Fibroblast of villous mesenchyme (primary cell): Measurements from ENCODE around the gene GRIA2. TPM values are rescaled to one million over a fixed set of nuclear protein-coding genes. Genes with fewer than 3 reads are reported as not detected.
"Not testable (repeated sequence)": the region's sequence is repeated elsewhere in the genome, so short reads cannot be mapped to it uniquely, and the experiment has no call there.

Experiments used
- DNase-seq: peaks from one replicate; pipeline ENCODE4 v3.0.0-alpha.2; 2010; ENCODE audit warnings: low read depth
- H3K4me3 ChIP-seq: 2 replicates; pipeline ENCODE4 v1.5.1; 2011; ENCODE audit warnings: low read depth, mild to moderate bottlenecking, low read length
- total RNA-seq: library from RNA; depleted of rRNA; stranded (reverse); fragments of >200 nt; gene quantifications from 2 replicates; pipeline ENCODE4 v1.2.3, GENCODE V29; 2012
- TF ChIP-seq, protein P1 (sequence below): IDR thresholded peaks from 2 replicates; pipeline ENCODE4 v1.5.1; 2012; ENCODE audit warnings: low read depth, mild to moderate bottlenecking, low read length; ENCODE audit not compliant: insufficient read depth

Gene GRIA2
- 1.9 TPM in 1 of 2 replicates, not detected in the other for total RNA-seq

DNA sequence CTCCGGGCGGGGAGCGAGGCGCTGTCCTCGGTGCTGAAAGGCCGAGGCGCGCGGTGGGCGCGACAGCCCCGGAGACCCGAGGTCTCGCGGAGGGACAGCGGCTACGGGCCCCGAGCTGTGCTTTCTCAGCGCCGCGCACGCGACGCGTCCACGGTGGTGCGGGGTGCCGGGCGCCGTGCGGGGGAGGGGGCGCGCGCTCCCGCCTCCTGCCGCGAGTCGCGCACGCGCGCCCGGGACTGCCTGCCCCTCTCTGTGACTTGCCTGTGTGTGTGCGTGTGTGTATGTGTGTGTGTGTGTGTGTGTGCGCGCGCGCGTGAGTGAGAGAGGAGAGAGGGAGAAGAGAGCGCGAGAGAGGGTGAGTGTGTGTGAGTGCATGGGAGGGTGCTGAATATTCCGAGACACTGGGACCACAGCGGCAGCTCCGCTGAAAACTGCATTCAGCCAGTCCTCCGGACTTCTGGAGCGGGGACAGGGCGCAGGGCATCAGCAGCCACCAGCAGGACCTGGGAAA is at the start of gene GRIA2:
GRIA2 (plus strand) TSS at position 358 of the 511 bp plus-strand sequence. CDS start 315 bp downstream, outside the sequence.
- TF ChIP-seq, protein P1, sequence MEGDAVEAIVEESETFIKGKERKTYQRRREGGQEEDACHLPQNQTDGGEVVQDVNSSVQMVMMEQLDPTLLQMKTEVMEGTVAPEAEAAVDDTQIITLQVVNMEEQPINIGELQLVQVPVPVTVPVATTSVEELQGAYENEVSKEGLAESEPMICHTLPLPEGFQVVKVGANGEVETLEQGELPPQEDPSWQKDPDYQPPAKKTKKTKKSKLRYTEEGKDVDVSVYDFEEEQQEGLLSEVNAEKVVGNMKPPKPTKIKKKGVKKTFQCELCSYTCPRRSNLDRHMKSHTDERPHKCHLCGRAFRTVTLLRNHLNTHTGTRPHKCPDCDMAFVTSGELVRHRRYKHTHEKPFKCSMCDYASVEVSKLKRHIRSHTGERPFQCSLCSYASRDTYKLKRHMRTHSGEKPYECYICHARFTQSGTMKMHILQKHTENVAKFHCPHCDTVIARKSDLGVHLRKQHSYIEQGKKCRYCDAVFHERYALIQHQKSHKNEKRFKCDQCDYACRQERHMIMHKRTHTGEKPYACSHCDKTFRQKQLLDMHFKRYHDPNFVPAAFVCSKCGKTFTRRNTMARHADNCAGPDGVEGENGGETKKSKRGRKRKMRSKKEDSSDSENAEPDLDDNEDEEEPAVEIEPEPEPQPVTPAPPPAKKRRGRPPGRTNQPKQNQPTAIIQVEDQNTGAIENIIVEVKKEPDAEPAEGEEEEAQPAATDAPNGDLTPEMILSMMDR, result no peak
- peak; percentile 49 for DNase-seq

GRCh38 chr4:157172011-157172410 is 48.5 kb upstream of the GRIA2 start:
- TF ChIP-seq, protein P1, result peak; percentile 34
- no peak overlapping the region for H3K4me3 ChIP-seq
- peak; percentile 16 for DNase-seq

More for the DNA sequence above, at the start of gene GRIA2:
- H3K4me3 ChIP-seq, result no peak within 1 kb of the TSS

DNA sequence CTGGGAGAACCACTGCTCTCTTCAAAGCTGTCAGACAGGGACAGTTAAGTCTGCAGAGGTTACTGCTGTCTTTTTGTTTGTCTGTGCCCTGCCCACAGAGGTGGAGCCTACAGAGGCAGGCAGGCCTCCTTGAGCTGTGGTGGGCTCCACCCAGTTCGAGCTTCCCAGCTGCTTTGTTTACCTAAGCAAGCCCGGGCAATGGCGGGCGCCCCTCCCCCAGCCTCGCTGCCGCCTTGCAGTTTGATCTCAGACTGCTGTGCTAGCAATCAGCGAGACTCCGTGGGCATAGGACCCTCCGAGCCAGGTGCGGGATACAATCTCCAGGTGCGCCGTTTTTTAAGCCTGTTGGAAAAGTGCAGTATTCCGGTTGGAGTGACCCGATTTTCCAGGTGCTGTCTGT is 40.3 kb upstream of the GRIA2 start:
- not testable (repeated sequence) for H3K4me3 ChIP-seq, DNase-seq

GRCh38 chr4:157184300-157184699 is 36.2 kb upstream of the GRIA2 start:
- TF ChIP-seq, protein P1, result no peak
- no peak overlapping the region for H3K4me3 ChIP-seq
- no peak for DNase-seq

GRCh38 chr4:157185363-157185762 is 35.2 kb upstream of the GRIA2 start:
- DNase-seq, result peak; percentile 24
- H3K4me3 ChIP-seq, result no peak overlapping the region
- TF ChIP-seq, protein P1, result no peak

DNA sequence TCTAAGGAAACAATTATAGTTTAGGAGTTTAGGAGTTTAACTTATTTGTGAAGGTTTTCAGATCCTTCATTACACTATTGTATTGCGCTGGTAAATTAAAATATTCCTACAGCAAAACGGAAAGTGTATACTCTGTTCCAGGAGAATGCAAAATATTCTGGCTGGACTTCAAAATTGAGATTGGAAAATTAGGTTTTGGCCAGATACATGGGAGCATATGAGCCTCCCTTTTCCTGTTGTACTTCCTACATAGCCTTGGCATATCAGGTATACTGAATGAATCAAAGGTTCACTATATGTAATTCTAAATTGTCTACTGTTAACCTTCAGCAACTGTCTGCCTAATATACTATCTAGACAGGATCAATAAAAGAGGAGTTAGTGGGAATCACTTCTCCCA is 25.2 kb upstream of the GRIA2 start:
- H3K4me3 ChIP-seq, result no peak overlapping the region
- no peak for DNase-seq
- TF ChIP-seq, protein P1, result no peak

- TF ChIP-seq, protein P1, result no peak
- no peak for DNase-seq
- H3K4me3 ChIP-seq, result no peak overlapping the region
These were observed 24.5 kb upstream of the GRIA2 start for GRCh38 chr4:157196046-157196445.
